Lower leg skin (tissue), 3 donors: ENCODE data around the gene EGLN2.

Source experiments
- CTCF ChIP-seq, 3 donors: fragments of 450-650 bp; IDR thresholded peaks; one replicate each; pipeline ENCODE4 v1.5.1; 2016; ENCODE audit warnings: antibody characterized with exemption in 3 of 3, mild to moderate bottlenecking in 3 of 3, moderate library complexity in 2 of 3
- POLR2A ChIP-seq, 2 donors: fragments of 450-650 bp; IDR thresholded peaks; one replicate each; pipeline ENCODE4 v1.6.1; 2016 to 2017; ENCODE audit warnings: antibody characterized with exemption in 2 of 2, mild to moderate bottlenecking in 1 of 2, moderate library complexity in 1 of 2

- no peak for TF ChIP-seq POLR2A (IDR thresholded peaks at IDR 0.05)
- no peak for TF ChIP-seq CTCF (IDR thresholded peaks at IDR 0.05)
Measured at GRCh38 chr19:40755791-40756190, 43.2 kb upstream of the EGLN2 start.
